ENCODE data around the gene ADNP.

ADNP gene

DNA sequence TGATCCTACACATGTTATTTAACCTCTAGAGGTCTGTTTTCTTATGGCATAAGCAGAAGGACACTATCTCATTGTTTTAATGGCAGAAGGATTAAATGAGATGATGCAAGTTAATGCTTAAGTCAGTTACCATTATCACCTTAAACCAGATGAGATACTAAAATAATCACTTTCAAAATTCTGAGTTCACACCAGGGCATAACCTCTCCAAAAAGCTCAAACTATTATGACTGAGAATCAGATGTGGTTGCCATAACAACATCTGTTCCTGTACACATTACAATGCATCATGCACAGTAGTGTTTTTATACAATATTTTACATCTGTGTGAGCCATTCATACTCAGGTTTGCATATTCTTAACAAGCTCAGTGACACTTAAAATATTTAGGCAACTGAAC, 10.2 kb downstream of the ADNP start:
- H3K9ac ChIP-seq (ENCODE audit: low read length in 5 of 5): no peak overlapping the region
- no peaks in the 10 kb centered on the region for H3K27me3 ChIP-seq (ENCODE audit: control insufficient read depth in 5 of 5, insufficient read depth in 4 of 5, low read length in 5 of 5)
- H3K27ac ChIP-seq (ENCODE audit: low read depth, low read length): no peak overlapping the region
- no peak overlapping the region for H3K4me3 ChIP-seq (ENCODE audit: low read depth in 1 of 5, low read length in 5 of 5)
- peaks cover 0 to 3% (median 0%) of the 10 kb centered on the region in 5 donors for H3K36me3 ChIP-seq (ENCODE audit: control insufficient read depth in 5 of 5, insufficient read depth in 5 of 5, low read length in 5 of 5)
- H3K4me1 ChIP-seq (ENCODE audit: control insufficient read depth in 5 of 5, insufficient read depth in 5 of 5, low read length in 5 of 5): peaks cover 0 to 47% (median 36%) of the 10 kb centered on the region in 5 donors
- no peaks in the 10 kb centered on the region for H3K9me3 ChIP-seq (ENCODE audit: control insufficient read depth in 5 of 5, low read length in 5 of 5)

DNA sequence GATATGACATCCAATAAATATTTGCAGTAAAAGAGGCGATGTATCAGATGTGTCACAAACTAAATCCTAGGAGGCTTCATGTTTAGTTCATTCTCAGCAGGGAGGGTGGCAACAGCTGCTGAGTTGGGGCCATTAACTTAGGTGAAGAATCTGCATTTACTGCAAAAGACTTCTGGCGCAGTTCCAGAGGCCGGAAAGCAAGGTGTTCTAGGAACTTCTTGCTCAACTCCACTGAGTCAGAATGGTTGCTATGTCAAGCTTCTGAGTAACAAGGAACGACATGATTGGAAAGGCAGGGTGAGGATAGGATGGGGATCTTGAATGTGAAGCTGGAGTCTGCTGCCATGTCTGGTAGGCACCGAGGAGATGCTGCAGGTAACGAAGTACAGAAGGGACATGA, 11.7 kb downstream of the ADNP start:
- Histone ChIP-seq H3K4me3 (ENCODE audit: low read depth in 1 of 5, low read length in 5 of 5) (no peak overlapping the region), H3K36me3 (ENCODE audit: control insufficient read depth in 5 of 5, insufficient read depth in 5 of 5, low read length in 5 of 5) (no peaks in the 10 kb centered on the region), H3K4me1 (ENCODE audit: control insufficient read depth in 5 of 5, insufficient read depth in 5 of 5, low read length in 5 of 5) (peaks cover 0 to 53% (median 38%) of the 10 kb centered on the region in 5 donors), H3K27me3 (ENCODE audit: control insufficient read depth in 5 of 5, insufficient read depth in 4 of 5, low read length in 5 of 5) (no peaks in the 10 kb centered on the region), H3K9me3 (ENCODE audit: control insufficient read depth in 5 of 5, low read length in 5 of 5) (no peaks in the 10 kb centered on the region), H3K27ac (ENCODE audit: low read depth, low read length) (no peak overlapping the region), H3K9ac (ENCODE audit: low read length in 5 of 5) (no peak overlapping the region)

DNA sequence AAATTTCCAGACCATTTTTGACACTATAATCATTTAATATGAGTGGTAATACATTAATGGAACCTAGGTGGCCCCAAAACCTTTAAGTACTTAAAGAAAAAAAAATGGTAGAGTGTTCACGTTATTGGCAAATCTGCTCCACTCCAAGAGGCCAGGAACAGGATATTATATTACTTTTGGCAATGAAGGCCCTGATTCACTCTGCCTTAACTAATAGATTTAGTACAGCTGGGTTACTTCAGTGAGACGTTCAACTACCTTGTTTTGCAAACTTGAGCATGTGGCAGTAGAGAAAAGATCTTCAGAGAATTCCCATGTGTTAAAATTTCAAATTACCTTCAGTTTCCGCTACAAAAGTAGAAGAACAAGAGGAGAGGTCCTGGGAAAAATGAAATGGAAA, 12.8 kb downstream of the ADNP start:
- H3K9me3 ChIP-seq (ENCODE audit: control insufficient read depth in 5 of 5, low read length in 5 of 5): no peaks in the 10 kb centered on the region
- no peaks in the 10 kb centered on the region for H3K27me3 ChIP-seq (ENCODE audit: control insufficient read depth in 5 of 5, insufficient read depth in 4 of 5, low read length in 5 of 5)
- H3K27ac ChIP-seq (ENCODE audit: low read depth, low read length): no peak overlapping the region
- H3K36me3 ChIP-seq (ENCODE audit: control insufficient read depth in 5 of 5, insufficient read depth in 5 of 5, low read length in 5 of 5): peaks cover 0 to 3% (median 0%) of the 10 kb centered on the region in 5 donors
- no peak overlapping the region for H3K4me3 ChIP-seq (ENCODE audit: low read depth in 1 of 5, low read length in 5 of 5)
- no peak overlapping the region for H3K9ac ChIP-seq (ENCODE audit: low read length in 5 of 5)
- H3K4me1 ChIP-seq (ENCODE audit: control insufficient read depth in 5 of 5, insufficient read depth in 5 of 5, low read length in 5 of 5): peaks cover 0 to 49% (median 38%) of the 10 kb centered on the region in 5 donors

DNA sequence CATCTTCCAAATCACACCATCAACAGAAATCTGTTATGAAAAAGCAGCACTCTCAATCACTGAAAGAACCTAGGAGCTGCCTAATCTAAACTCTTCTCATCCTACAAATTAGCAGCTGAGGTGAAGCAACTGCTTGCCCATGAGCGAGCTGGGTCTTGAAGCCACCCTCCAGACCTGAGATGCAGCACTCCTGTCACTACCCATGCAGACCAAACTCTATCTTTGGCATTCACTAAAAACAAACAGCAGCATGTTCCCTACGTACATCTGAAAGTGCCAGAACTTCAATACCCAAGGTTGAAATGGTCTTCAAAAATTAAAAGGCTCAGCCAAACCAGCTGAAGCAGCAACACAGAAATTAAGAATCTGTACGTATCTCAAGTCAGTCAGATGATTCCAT, 14.3 kb downstream of the ADNP start:
- H3K9me3 ChIP-seq (ENCODE audit: control insufficient read depth in 5 of 5, low read length in 5 of 5): no peaks in the 10 kb centered on the region
- H3K27ac ChIP-seq (ENCODE audit: low read depth, low read length): no peak overlapping the region
- no peaks in the 10 kb centered on the region for H3K27me3 ChIP-seq (ENCODE audit: control insufficient read depth in 5 of 5, insufficient read depth in 4 of 5, low read length in 5 of 5)
- H3K4me3 ChIP-seq (ENCODE audit: low read depth in 1 of 5, low read length in 5 of 5): no peak overlapping the region
- no peak overlapping the region for H3K9ac ChIP-seq (ENCODE audit: low read length in 5 of 5)
- peaks cover 0 to 38% (median 30%) of the 10 kb centered on the region in 5 donors for H3K4me1 ChIP-seq (ENCODE audit: control insufficient read depth in 5 of 5, insufficient read depth in 5 of 5, low read length in 5 of 5)
- H3K36me3 ChIP-seq (ENCODE audit: control insufficient read depth in 5 of 5, insufficient read depth in 5 of 5, low read length in 5 of 5): peaks cover 0 to 3% (median 0%) of the 10 kb centered on the region in 5 donors

DNA sequence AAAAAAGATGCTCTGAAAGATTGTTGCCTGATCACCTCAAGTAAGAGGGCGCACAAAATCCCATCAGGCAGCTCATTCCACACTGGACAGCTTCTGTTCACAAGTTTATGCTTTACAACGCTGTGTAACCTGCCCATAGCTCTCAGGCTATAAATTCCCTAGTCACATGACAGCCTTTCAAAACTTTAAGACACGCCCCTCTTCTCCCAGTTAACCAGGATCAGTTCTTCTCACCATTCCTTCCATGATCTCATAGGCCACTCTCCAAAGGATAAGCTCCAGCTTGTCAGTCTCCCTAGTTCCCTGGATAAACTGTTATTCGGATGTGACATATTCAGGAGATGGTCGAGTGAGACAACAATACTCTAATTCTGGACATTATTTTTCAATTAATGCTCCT, 15.0 kb downstream of the ADNP start:
- Histone ChIP-seq H3K9ac (ENCODE audit: low read length in 5 of 5) (no peak overlapping the region), H3K27ac (ENCODE audit: low read depth, low read length) (no peak overlapping the region), H3K27me3 (ENCODE audit: control insufficient read depth in 5 of 5, insufficient read depth in 4 of 5, low read length in 5 of 5) (no peaks in the 10 kb centered on the region), H3K9me3 (ENCODE audit: control insufficient read depth in 5 of 5, low read length in 5 of 5) (no peaks in the 10 kb centered on the region), H3K36me3 (ENCODE audit: control insufficient read depth in 5 of 5, insufficient read depth in 5 of 5, low read length in 5 of 5) (peaks cover 0 to 3% (median 0%) of the 10 kb centered on the region in 5 donors), H3K4me3 (ENCODE audit: low read depth in 1 of 5, low read length in 5 of 5) (no peak overlapping the region), H3K4me1 (ENCODE audit: control insufficient read depth in 5 of 5, insufficient read depth in 5 of 5, low read length in 5 of 5) (peaks cover 2 to 42% (median 32%) of the 10 kb centered on the region in 5 donors)

DNA sequence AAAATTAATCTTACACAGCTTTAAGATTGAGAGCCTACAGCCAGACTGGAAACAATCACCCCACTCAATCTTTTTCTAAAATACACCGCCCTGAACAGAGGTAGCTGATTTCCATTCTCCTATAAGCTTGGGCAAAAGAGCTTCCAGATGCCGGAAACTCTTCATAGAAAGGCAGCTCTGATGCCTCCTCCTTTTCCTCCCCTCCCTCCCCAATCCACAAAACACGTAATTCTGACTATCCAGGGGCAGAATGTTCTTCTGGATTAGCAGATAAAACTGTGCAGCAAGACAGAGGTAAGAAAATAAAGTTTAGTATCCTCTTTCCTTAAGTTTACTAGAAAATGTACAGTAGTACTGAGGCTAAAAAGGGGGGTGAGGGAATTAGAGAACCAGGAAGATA, 15.8 kb downstream of the ADNP start:
- H3K4me1 ChIP-seq (ENCODE audit: control insufficient read depth in 5 of 5, insufficient read depth in 5 of 5, low read length in 5 of 5): peaks cover 2 to 45% (median 36%) of the 10 kb centered on the region in 5 donors
- H3K9ac ChIP-seq (ENCODE audit: low read length in 5 of 5): peak overlapping the region in 1 of 5 donors; percentile 32
- H3K4me3 ChIP-seq (ENCODE audit: low read depth in 1 of 5, low read length in 5 of 5): no peak overlapping the region
- no peaks in the 10 kb centered on the region for H3K27me3 ChIP-seq (ENCODE audit: control insufficient read depth in 5 of 5, insufficient read depth in 4 of 5, low read length in 5 of 5)
- H3K9me3 ChIP-seq (ENCODE audit: control insufficient read depth in 5 of 5, low read length in 5 of 5): no peaks in the 10 kb centered on the region
- H3K36me3 ChIP-seq (ENCODE audit: control insufficient read depth in 5 of 5, insufficient read depth in 5 of 5, low read length in 5 of 5): peaks cover 0 to 3% (median 0%) of the 10 kb centered on the region in 5 donors
- no peak overlapping the region for H3K27ac ChIP-seq (ENCODE audit: low read depth, low read length)

DNA sequence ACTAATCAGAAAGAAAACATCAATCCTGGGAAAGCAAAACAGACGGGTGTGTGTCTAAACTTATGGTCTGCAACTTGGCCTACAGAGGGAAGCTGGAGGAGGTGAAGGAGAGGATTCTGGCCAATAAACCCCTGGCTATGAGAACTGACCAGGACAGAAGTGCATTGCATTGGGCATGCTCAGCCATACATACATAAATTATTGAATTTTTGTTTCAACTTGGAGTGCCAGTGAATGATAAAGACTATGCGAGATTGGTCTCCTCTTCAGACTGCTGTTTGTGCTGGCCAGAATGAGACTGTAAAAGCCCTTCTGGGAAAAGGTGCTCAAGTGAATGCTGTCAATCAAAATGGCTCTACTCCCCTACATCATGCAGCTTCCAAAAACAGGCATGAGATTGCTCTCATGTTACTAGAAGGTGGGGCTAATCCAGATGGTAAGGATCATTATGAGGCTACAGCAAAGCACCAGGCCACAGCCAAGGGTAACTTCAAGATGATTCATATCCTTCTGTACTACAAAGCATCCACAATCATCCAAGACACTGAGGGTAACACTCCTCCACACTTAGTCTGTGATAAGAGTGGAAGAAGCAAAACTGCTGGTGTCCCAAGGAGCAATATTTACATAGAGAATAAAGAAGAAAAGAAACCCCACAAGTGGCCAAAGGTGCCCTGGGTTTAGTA, 17.4 kb downstream of the ADNP start:
- no peak overlapping the region for H3K4me3 ChIP-seq (ENCODE audit: low read depth in 1 of 5, low read length in 5 of 5)
- no peak overlapping the region for H3K27ac ChIP-seq (ENCODE audit: low read depth, low read length)
- H3K9ac ChIP-seq (ENCODE audit: low read length in 5 of 5): no peak overlapping the region
- no peaks in the 10 kb centered on the region for H3K27me3 ChIP-seq (ENCODE audit: control insufficient read depth in 5 of 5, insufficient read depth in 4 of 5, low read length in 5 of 5)
- peaks cover 0 to 3% (median 0%) of the 10 kb centered on the region in 5 donors for H3K36me3 ChIP-seq (ENCODE audit: control insufficient read depth in 5 of 5, insufficient read depth in 5 of 5, low read length in 5 of 5)
- no peaks in the 10 kb centered on the region for H3K9me3 ChIP-seq (ENCODE audit: control insufficient read depth in 5 of 5, low read length in 5 of 5)
- peaks cover 2 to 44% (median 42%) of the 10 kb centered on the region in 5 donors for H3K4me1 ChIP-seq (ENCODE audit: control insufficient read depth in 5 of 5, insufficient read depth in 5 of 5, low read length in 5 of 5)

DNA sequence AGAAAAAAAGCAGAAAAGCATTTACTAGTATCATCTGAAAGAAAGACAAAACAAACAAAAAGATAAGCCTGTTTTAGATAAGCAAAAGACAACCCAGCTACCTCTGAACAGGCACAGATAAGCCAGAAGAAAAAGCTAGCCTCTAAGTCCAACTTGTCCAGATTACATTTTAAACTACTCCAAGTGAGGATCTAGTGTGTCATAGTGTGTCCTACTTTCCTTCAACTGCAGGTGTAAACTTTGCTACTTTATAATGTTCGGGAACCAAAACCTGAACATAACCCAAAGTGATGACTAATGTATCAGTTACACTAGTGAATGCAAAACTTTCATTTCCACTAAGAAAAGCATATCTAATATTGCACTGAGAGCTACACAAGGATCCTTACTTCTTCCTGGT, 19.5 kb downstream of the ADNP start:
- Histone ChIP-seq H3K27me3 (ENCODE audit: control insufficient read depth in 5 of 5, insufficient read depth in 4 of 5, low read length in 5 of 5) (no peaks in the 10 kb centered on the region), H3K9me3 (ENCODE audit: control insufficient read depth in 5 of 5, low read length in 5 of 5) (no peaks in the 10 kb centered on the region), H3K4me1 (ENCODE audit: control insufficient read depth in 5 of 5, insufficient read depth in 5 of 5, low read length in 5 of 5) (peaks cover 2 to 34% (median 29%) of the 10 kb centered on the region in 5 donors), H3K27ac (ENCODE audit: low read depth, low read length) (no peak overlapping the region), H3K9ac (ENCODE audit: low read length in 5 of 5) (no peak overlapping the region), H3K36me3 (ENCODE audit: control insufficient read depth in 5 of 5, insufficient read depth in 5 of 5, low read length in 5 of 5) (peaks cover 0 to 3% (median 0%) of the 10 kb centered on the region in 5 donors), H3K4me3 (ENCODE audit: low read depth in 1 of 5, low read length in 5 of 5) (no peak overlapping the region)

DNA sequence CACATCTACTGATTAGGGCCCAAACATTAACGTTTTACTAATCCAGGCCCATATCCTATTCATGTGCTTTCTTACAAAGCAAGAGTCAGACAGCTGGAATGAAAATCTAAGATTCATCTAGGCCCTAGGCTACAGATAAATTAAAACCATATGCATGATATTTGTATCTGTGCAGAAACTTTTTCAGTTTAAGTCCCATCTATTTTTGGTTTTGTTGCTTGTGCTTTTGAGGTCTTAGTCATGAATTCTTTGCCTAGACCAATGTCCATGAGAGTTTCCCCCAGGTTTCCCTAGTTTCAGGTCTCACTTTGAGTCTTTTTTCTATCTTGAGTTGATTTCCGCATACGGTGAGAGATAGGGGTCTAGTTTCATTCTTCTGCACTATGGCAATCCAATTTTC, 20.2 kb downstream of the ADNP start:
- Histone ChIP-seq H3K4me1 (ENCODE audit: control insufficient read depth in 5 of 5, insufficient read depth in 5 of 5, low read length in 5 of 5) (peaks cover 2 to 29% (median 23%) of the 10 kb centered on the region in 5 donors), H3K27ac (ENCODE audit: low read depth, low read length) (no peak overlapping the region), H3K4me3 (ENCODE audit: low read depth in 1 of 5, low read length in 5 of 5) (no peak overlapping the region), H3K9ac (ENCODE audit: low read length in 5 of 5) (no peak overlapping the region), H3K36me3 (ENCODE audit: control insufficient read depth in 5 of 5, insufficient read depth in 5 of 5, low read length in 5 of 5) (peaks cover 0 to 3% (median 0%) of the 10 kb centered on the region in 5 donors), H3K9me3 (ENCODE audit: control insufficient read depth in 5 of 5, low read length in 5 of 5) (no peaks in the 10 kb centered on the region), H3K27me3 (ENCODE audit: control insufficient read depth in 5 of 5, insufficient read depth in 4 of 5, low read length in 5 of 5) (no peaks in the 10 kb centered on the region)

DNA sequence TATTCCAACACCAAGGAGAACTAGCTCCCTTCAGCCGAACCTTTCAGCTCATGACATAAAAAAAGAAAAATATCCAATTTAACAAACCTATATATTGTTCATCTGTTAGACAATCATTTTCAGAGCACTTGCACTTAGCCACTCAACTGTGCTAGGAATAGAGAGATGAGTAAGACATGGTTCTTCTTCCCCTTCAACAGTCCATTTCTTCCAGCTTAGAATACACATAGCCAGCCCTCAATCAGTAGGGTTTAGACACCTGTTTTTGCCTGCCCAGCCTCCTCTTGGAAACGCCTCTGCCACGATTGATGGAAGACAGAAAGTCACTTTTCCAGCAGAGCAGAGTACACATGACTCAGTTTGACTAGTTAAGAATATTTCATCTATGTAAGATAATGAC, 21.8 kb downstream of the ADNP start:
- Histone ChIP-seq H3K36me3 (ENCODE audit: control insufficient read depth in 5 of 5, insufficient read depth in 5 of 5, low read length in 5 of 5) (peaks cover 0 to 3% (median 0%) of the 10 kb centered on the region in 5 donors), H3K27ac (ENCODE audit: low read depth, low read length) (no peak overlapping the region), H3K4me1 (ENCODE audit: control insufficient read depth in 5 of 5, insufficient read depth in 5 of 5, low read length in 5 of 5) (peaks cover 2 to 25% (median 18%) of the 10 kb centered on the region in 5 donors), H3K9ac (ENCODE audit: low read length in 5 of 5) (no peak overlapping the region), H3K4me3 (ENCODE audit: low read depth in 1 of 5, low read length in 5 of 5) (no peak overlapping the region), H3K9me3 (ENCODE audit: control insufficient read depth in 5 of 5, low read length in 5 of 5) (no peaks in the 10 kb centered on the region), H3K27me3 (ENCODE audit: control insufficient read depth in 5 of 5, insufficient read depth in 4 of 5, low read length in 5 of 5) (no peaks in the 10 kb centered on the region)
